ENCODE measurements around the gene ZNF224. TPM values are rescaled to one million over a fixed set of nuclear protein-coding genes. Genes with fewer than 3 reads are reported as not detected.

ZNF224 gene
- total RNA-seq, 2 experiments from 2014 or later, result 13.3 to 14.0 TPM

GRCh38 chr19:44131955-44132354 lies 37.8 kb downstream of the ZNF224 start:
- TF ChIP-seq CTCF (IDR thresholded peaks at IDR 0.05), result no peak
- no peaks in the 10 kb centered on the region for H3K4me1 Mint-ChIP-seq (ENCODE audit: low read depth)
- DNase-seq (no peak), ATAC-seq (no peak)
- POLR2A ChIA-PET, result interaction anchor here (1.1 to 2.1 kb wide), 2 partner anchors 10 to 17 kb away, joined by 3 to 6 read pairs; no protein-coding TSS in a partner anchor
- peaks cover 34% of the 10 kb centered on the region for H3K9me3 Mint-ChIP-seq
- peaks cover 40% of the 10 kb centered on the region for H3K36me3 Mint-ChIP-seq (ENCODE audit: low read depth)
- intact Hi-C loops (cut with micrococcal nuclease), result no loop called here
- no peak overlapping the region for H3K27ac Mint-ChIP-seq
- CTCF ChIA-PET, result no interaction called here
- H3K27me3 Mint-ChIP-seq, result no peaks in the 10 kb centered on the region
- no peak overlapping the region for H3K4me3 Mint-ChIP-seq

GRCh38 chr19:44141191-44142058 lies 47.3 kb downstream of the ZNF224 start, which contains the start of gene ZNF234:
Gene ZNF234 (plus strand): TSS chr19:44141554. CDS start chr19:44144633, 3,079 bp downstream.
- ChIA-PET POLR2A (interaction anchor here (0.6 to 1.5 kb wide), 4 partner anchors 9 to 24 kb away, joined by 3 to 8 read pairs (median 6); partner anchors contain the start of gene ZNF226), CTCF (interaction anchor here (1.2 kb wide), 1 partner anchor 27 kb away, joined by 3 read pairs; no protein-coding TSS in a partner anchor)
- Mint-ChIP-seq H3K9me3 (peaks cover 13% of the 10 kb centered on the region), H3K27me3 (no peaks in the 10 kb centered on the region), H3K4me1 (ENCODE audit: low read depth) (peaks cover 15% of the 10 kb centered on the region), H3K36me3 (ENCODE audit: low read depth) (peaks cover 31% of the 10 kb centered on the region), H3K4me3 (peak within 1 kb of the TSS; percentile 88), H3K27ac (peak within 1 kb of the TSS; percentile 95)
- TF ChIP-seq CTCF (IDR thresholded peaks at IDR 0.05), result no peak
- intact Hi-C loops (cut with micrococcal nuclease), result no loop called here
- ATAC-seq (peak; percentile 83), DNase-seq (peak; percentile 74)

- H3K4me3 Mint-ChIP-seq, result peak overlapping the region; percentile 88
- CTCF ChIA-PET, result interaction anchor here (1.2 kb wide), 1 partner anchor 28 kb away, joined by 3 read pairs; no protein-coding TSS in a partner anchor
- peak; percentile 8 for DNase-seq
- no peak for TF ChIP-seq CTCF (IDR thresholded peaks at IDR 0.05)
- H3K27ac Mint-ChIP-seq, result peak overlapping the region; percentile 95
- H3K27me3 Mint-ChIP-seq, result no peaks in the 10 kb centered on the region
- no peak for ATAC-seq
- H3K4me1 Mint-ChIP-seq (ENCODE audit: low read depth), result peaks cover 15% of the 10 kb centered on the region
- intact Hi-C loops (cut with micrococcal nuclease), result no loop called here
- POLR2A ChIA-PET, result interaction anchor here (0.6 to 1.5 kb wide), 4 partner anchors 10 to 24 kb away, joined by 3 to 8 read pairs (median 6); partner anchors contain the start of gene ZNF226
- peaks cover 32% of the 10 kb centered on the region for H3K36me3 Mint-ChIP-seq (ENCODE audit: low read depth)
- H3K9me3 Mint-ChIP-seq, result peaks cover 12% of the 10 kb centered on the region
These were observed 47.9 kb downstream of the ZNF224 start for GRCh38 chr19:44142059-44142433.

GRCh38 chr19:44149776-44150175 lies 55.6 kb downstream of the ZNF224 start:
- ChIA-PET CTCF (no interaction called here), POLR2A (interaction anchor here (0.7 kb wide), 1 partner anchor 867 kb away, joined by 3 read pairs; no protein-coding TSS in a partner anchor)
- DNase-seq (no peak), ATAC-seq (no peak)
- no peaks in the 10 kb centered on the region for H3K27me3 Mint-ChIP-seq
- no peak overlapping the region for H3K4me3 Mint-ChIP-seq
- no peak overlapping the region for H3K27ac Mint-ChIP-seq
- intact Hi-C loops (cut with micrococcal nuclease), result no loop called here
- no peaks in the 10 kb centered on the region for H3K4me1 Mint-ChIP-seq (ENCODE audit: low read depth)
- peaks cover 35% of the 10 kb centered on the region for H3K9me3 Mint-ChIP-seq
- H3K36me3 Mint-ChIP-seq (ENCODE audit: low read depth), result peaks cover 86% of the 10 kb centered on the region
- TF ChIP-seq CTCF (IDR thresholded peaks at IDR 0.05), result no peak

- H3K9me3 Mint-ChIP-seq, result peaks cover 40% of the 10 kb centered on the region
- no peaks in the 10 kb centered on the region for H3K27me3 Mint-ChIP-seq
- H3K36me3 Mint-ChIP-seq (ENCODE audit: low read depth), result peaks cover 81% of the 10 kb centered on the region
- no peaks in the 10 kb centered on the region for H3K4me1 Mint-ChIP-seq (ENCODE audit: low read depth)
- DNase-seq (no peak), ATAC-seq (no peak)
- ChIA-PET POLR2A (no interaction called here), CTCF (no interaction called here)
- H3K27ac Mint-ChIP-seq, result no peak overlapping the region
- intact Hi-C loops (cut with micrococcal nuclease), result no loop called here
- no peak overlapping the region for H3K4me3 Mint-ChIP-seq
- no peak for TF ChIP-seq CTCF (IDR thresholded peaks at IDR 0.05)
These were observed 57.3 kb downstream of the ZNF224 start for GRCh38 chr19:44151491-44151890.
